ENCODE results near the gene ZNF277.

DNA sequence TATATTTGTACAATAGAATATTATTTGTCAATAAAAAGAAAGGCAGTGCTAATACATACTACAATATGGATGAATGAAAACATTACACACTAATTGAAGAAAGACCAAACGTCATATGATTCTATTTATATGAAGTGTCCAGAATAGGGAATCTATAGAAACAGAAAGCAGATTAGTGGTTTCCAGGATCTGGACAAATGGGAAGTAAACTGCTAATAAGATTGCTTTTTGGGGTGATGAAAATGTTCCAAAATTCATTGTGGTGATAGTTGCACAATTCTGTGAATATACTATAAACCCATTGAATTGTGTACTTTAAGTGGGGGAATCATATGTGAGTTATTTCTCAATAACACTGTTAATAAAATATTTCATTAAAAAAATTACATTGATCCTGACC lies 165.6 kb downstream of the ZNF277 start:
- TF ChIP-seq, protein P1, sequence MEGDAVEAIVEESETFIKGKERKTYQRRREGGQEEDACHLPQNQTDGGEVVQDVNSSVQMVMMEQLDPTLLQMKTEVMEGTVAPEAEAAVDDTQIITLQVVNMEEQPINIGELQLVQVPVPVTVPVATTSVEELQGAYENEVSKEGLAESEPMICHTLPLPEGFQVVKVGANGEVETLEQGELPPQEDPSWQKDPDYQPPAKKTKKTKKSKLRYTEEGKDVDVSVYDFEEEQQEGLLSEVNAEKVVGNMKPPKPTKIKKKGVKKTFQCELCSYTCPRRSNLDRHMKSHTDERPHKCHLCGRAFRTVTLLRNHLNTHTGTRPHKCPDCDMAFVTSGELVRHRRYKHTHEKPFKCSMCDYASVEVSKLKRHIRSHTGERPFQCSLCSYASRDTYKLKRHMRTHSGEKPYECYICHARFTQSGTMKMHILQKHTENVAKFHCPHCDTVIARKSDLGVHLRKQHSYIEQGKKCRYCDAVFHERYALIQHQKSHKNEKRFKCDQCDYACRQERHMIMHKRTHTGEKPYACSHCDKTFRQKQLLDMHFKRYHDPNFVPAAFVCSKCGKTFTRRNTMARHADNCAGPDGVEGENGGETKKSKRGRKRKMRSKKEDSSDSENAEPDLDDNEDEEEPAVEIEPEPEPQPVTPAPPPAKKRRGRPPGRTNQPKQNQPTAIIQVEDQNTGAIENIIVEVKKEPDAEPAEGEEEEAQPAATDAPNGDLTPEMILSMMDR (IDR thresholded peaks at IDR 0.05 in 2 of 3, conservative IDR thresholded peaks at IDR 0.05 in 1 of 3; ENCODE audit: borderline replicate concordance in 1 of 3, insufficient read depth in 1 of 3, low read depth in 2 of 3, low read length in 2 of 3), result no peak
- TF ChIP-seq SP1 (IDR thresholded peaks at IDR 0.05; ENCODE audit: low read depth), result no peak
- TF ChIP-seq POLR2AphosphoS5 (IDR thresholded peaks at IDR 0.05; ENCODE audit: low read depth, low read length), result no peak
- TF ChIP-seq EZH2 (IDR thresholded peaks at IDR 0.05), result no peak
- no peak for TF ChIP-seq RAD21 (IDR thresholded peaks at IDR 0.05; ENCODE audit: low read depth)
- TF ChIP-seq, protein P2, sequence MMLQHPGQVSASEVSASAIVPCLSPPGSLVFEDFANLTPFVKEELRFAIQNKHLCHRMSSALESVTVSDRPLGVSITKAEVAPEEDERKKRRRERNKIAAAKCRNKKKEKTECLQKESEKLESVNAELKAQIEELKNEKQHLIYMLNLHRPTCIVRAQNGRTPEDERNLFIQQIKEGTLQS (IDR thresholded peaks at IDR 0.05), result no peak
- no peak for TF ChIP-seq EGR1 (IDR thresholded peaks at IDR 0.05; ENCODE audit: low read depth)
- no peak for TF ChIP-seq POLR2A (IDR thresholded peaks at IDR 0.05; ENCODE audit: borderline replicate concordance, extremely low read depth, insufficient read depth, insufficient read length)
- TF ChIP-seq, protein P3, sequence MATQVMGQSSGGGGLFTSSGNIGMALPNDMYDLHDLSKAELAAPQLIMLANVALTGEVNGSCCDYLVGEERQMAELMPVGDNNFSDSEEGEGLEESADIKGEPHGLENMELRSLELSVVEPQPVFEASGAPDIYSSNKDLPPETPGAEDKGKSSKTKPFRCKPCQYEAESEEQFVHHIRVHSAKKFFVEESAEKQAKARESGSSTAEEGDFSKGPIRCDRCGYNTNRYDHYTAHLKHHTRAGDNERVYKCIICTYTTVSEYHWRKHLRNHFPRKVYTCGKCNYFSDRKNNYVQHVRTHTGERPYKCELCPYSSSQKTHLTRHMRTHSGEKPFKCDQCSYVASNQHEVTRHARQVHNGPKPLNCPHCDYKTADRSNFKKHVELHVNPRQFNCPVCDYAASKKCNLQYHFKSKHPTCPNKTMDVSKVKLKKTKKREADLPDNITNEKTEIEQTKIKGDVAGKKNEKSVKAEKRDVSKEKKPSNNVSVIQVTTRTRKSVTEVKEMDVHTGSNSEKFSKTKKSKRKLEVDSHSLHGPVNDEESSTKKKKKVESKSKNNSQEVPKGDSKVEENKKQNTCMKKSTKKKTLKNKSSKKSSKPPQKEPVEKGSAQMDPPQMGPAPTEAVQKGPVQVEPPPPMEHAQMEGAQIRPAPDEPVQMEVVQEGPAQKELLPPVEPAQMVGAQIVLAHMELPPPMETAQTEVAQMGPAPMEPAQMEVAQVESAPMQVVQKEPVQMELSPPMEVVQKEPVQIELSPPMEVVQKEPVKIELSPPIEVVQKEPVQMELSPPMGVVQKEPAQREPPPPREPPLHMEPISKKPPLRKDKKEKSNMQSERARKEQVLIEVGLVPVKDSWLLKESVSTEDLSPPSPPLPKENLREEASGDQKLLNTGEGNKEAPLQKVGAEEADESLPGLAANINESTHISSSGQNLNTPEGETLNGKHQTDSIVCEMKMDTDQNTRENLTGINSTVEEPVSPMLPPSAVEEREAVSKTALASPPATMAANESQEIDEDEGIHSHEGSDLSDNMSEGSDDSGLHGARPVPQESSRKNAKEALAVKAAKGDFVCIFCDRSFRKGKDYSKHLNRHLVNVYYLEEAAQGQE (IDR thresholded peaks at IDR 0.05; ENCODE audit: low read depth), result no peak
- TF ChIP-seq, protein P4, sequence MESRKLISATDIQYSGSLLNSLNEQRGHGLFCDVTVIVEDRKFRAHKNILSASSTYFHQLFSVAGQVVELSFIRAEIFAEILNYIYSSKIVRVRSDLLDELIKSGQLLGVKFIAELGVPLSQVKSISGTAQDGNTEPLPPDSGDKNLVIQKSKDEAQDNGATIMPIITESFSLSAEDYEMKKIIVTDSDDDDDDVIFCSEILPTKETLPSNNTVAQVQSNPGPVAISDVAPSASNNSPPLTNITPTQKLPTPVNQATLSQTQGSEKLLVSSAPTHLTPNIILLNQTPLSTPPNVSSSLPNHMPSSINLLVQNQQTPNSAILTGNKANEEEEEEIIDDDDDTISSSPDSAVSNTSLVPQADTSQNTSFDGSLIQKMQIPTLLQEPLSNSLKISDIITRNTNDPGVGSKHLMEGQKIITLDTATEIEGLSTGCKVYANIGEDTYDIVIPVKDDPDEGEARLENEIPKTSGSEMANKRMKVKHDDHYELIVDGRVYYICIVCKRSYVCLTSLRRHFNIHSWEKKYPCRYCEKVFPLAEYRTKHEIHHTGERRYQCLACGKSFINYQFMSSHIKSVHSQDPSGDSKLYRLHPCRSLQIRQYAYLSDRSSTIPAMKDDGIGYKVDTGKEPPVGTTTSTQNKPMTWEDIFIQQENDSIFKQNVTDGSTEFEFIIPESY (IDR thresholded peaks at IDR 0.05; ENCODE audit: extremely low read depth, insufficient replicate concordance, low read length), result no peak
- TF ChIP-seq, protein P5, sequence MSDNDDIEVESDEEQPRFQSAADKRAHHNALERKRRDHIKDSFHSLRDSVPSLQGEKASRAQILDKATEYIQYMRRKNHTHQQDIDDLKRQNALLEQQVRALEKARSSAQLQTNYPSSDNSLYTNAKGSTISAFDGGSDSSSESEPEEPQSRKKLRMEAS (IDR thresholded peaks at IDR 0.05), result no peak
- no peak for TF ChIP-seq EZH2phosphoT487 (IDR thresholded peaks at IDR 0.05; ENCODE audit: borderline replicate concordance)
- no peak for TF ChIP-seq JUND (IDR thresholded peaks at IDR 0.05)

Data from HCT116 (cell line).